ENCODE results near the gene CREB1. TPM values are rescaled to one million over a fixed set of nuclear protein-coding genes. Genes with fewer than 3 reads are reported as not detected.

CREB1 gene
- 98.2 and 111 TPM in 2 replicates for total RNA-seq

GRCh38 chr2:207529330-207530159 lies at the start of gene CREB1:
TSS of gene CREB1 (plus strand) at chr2:207529962. CDS start at chr2:207555636, 25,674 bp downstream.
- Mint-ChIP-seq H3K27ac (peak within 1 kb of the TSS; percentile 100), H3K4me1 (ENCODE audit: low read depth) (peaks cover 52% of the 10 kb centered on the region), H3K27me3 (ENCODE audit: insufficient read depth) (no peaks in the 10 kb centered on the region), H3K9me3 (no peaks in the 10 kb centered on the region), H3K36me3 (ENCODE audit: low read depth) (peaks cover 17% of the 10 kb centered on the region), H3K4me3 (peak within 1 kb of the TSS; percentile 99)
- DNase-seq (ENCODE audit: low spot score) = peak; percentile 100
- intact Hi-C loops (cut with micrococcal nuclease) = loop anchor here (1.0 to 5.0 kb wide), 17 partner anchors 8 to 1371 kb away; partner anchors contain the start of genes CCNYL1, EEF1B2, FASTKD2 and MDH1B

DNA sequence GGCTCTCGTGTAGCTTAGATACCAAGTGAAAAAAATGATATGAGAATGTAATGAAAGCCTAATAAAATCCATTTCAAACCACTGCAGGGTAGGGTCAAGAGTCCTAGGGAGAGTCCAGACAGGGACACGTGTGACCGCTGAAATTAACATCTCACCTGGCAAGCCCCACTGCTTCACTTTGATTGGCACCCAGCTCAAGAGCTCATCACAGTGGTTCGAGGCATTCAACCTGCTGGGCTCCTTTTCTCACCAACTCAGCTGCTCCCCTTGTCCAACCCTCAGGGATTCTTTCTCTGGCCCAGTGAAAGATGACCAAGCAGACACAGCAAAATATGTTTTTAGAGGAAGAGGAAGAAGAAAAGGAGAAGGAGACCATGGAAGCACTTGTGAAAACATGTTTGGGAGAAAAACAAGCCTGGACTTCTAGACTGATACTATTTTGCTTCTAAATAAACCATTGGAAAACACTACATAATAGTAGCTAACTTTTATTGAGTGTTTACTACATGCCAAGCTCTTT lies 49.2 kb upstream of the CREB1 start:
- Mint-ChIP-seq H3K4me1 (ENCODE audit: low read depth) (peaks cover 16% of the 10 kb centered on the region), H3K9me3 (no peaks in the 10 kb centered on the region), H3K27ac (no peak overlapping the region), H3K4me3 (no peak overlapping the region), H3K36me3 (ENCODE audit: low read depth) (no peaks in the 10 kb centered on the region), H3K27me3 (ENCODE audit: insufficient read depth) (no peaks in the 10 kb centered on the region)
- intact Hi-C loops (cut with micrococcal nuclease) = no loop called here
- DNase-seq (ENCODE audit: low spot score) = no peak

GRCh38 chr2:207481924-207482323 lies 47.8 kb upstream of the CREB1 start:
- Mint-ChIP-seq H3K36me3 (ENCODE audit: low read depth) (no peaks in the 10 kb centered on the region), H3K27me3 (ENCODE audit: insufficient read depth) (no peaks in the 10 kb centered on the region), H3K9me3 (no peaks in the 10 kb centered on the region), H3K27ac (no peak overlapping the region), H3K4me3 (no peak overlapping the region), H3K4me1 (ENCODE audit: low read depth) (peaks cover 15% of the 10 kb centered on the region)
- intact Hi-C loops (cut with micrococcal nuclease) = no loop called here
- DNase-seq (ENCODE audit: low spot score) = no peak

- no peaks in the 10 kb centered on the region for H3K9me3 Mint-ChIP-seq
- peaks cover under 1% of the 10 kb centered on the region for H3K27me3 Mint-ChIP-seq (ENCODE audit: insufficient read depth)
- intact Hi-C loops (cut with micrococcal nuclease) = no loop called here
- H3K4me1 Mint-ChIP-seq (ENCODE audit: low read depth) = peaks cover 15% of the 10 kb centered on the region
- H3K4me3 Mint-ChIP-seq = no peak overlapping the region
- H3K27ac Mint-ChIP-seq = no peak overlapping the region
- no peak for DNase-seq (ENCODE audit: low spot score)
- no peaks in the 10 kb centered on the region for H3K36me3 Mint-ChIP-seq (ENCODE audit: low read depth)
Measured at GRCh38 chr2:207482630-207483029, 47.1 kb upstream of the CREB1 start.

GRCh38 chr2:207483066-207483465 lies 46.7 kb upstream of the CREB1 start:
- intact Hi-C loops (cut with micrococcal nuclease) = no loop called here
- H3K36me3 Mint-ChIP-seq (ENCODE audit: low read depth) = no peaks in the 10 kb centered on the region
- no peak overlapping the region for H3K4me3 Mint-ChIP-seq
- H3K27me3 Mint-ChIP-seq (ENCODE audit: insufficient read depth) = peaks cover 2% of the 10 kb centered on the region
- no peaks in the 10 kb centered on the region for H3K9me3 Mint-ChIP-seq
- H3K4me1 Mint-ChIP-seq (ENCODE audit: low read depth) = peaks cover 19% of the 10 kb centered on the region
- no peak for DNase-seq (ENCODE audit: low spot score)
- no peak overlapping the region for H3K27ac Mint-ChIP-seq

GRCh38 chr2:207483477-207483876 lies 46.3 kb upstream of the CREB1 start:
- DNase-seq (ENCODE audit: low spot score) = no peak
- Mint-ChIP-seq H3K36me3 (ENCODE audit: low read depth) (no peaks in the 10 kb centered on the region), H3K27me3 (ENCODE audit: insufficient read depth) (peaks cover 2% of the 10 kb centered on the region), H3K4me3 (no peak overlapping the region), H3K9me3 (no peaks in the 10 kb centered on the region), H3K4me1 (ENCODE audit: low read depth) (peaks cover 20% of the 10 kb centered on the region), H3K27ac (no peak overlapping the region)
- intact Hi-C loops (cut with micrococcal nuclease) = no loop called here

DNA sequence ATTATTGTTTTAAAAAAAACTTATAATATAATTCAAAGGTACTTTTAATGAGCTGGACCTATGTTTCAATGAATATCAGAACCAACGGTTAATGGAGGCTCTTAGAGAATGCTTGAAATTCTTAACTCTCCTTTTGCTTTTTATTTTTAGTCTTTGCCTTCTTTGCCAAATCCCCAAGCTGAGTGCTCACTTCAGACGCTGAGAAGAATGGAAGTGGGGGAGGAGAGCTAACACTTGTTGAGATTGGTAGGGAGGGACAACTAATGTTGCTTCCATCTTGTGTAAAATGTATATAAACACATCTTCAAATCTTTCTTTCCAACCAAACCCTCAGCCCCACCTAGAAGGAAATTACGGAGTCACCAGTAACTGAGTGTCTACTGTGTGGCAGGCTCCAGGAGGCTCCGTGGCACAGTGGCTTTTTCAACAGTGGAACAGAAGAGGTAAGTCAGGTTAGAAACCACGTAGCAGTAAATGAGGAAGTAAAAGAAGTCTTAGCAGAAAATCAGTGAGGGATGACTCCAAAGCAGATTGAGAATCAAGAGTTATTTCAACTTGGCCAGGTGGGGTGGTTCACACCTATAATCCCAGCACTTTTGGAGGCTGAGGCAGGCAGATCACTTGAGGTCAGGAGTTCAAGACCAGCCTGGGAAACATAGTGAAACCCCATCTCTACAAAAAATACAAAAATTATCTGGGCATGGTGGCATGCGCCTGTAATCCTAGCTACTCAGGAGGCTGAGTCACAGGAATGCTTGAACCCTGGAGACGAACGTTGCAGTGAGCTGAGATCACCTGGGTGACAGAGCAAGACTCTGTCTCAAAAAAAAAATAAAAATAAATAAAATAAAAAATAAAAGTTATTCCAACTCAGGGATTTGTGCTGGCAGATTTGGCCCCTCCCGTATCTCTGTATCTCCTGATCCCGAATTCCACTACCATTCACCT lies 45.0 kb upstream of the CREB1 start:
- Mint-ChIP-seq H3K27ac (no peak overlapping the region), H3K9me3 (no peaks in the 10 kb centered on the region), H3K27me3 (ENCODE audit: insufficient read depth) (peaks cover 2% of the 10 kb centered on the region), H3K4me1 (ENCODE audit: low read depth) (peaks cover 7% of the 10 kb centered on the region), H3K36me3 (ENCODE audit: low read depth) (no peaks in the 10 kb centered on the region), H3K4me3 (no peak overlapping the region)
- intact Hi-C loops (cut with micrococcal nuclease) = no loop called here
- DNase-seq (ENCODE audit: low spot score) = no peak

DNA sequence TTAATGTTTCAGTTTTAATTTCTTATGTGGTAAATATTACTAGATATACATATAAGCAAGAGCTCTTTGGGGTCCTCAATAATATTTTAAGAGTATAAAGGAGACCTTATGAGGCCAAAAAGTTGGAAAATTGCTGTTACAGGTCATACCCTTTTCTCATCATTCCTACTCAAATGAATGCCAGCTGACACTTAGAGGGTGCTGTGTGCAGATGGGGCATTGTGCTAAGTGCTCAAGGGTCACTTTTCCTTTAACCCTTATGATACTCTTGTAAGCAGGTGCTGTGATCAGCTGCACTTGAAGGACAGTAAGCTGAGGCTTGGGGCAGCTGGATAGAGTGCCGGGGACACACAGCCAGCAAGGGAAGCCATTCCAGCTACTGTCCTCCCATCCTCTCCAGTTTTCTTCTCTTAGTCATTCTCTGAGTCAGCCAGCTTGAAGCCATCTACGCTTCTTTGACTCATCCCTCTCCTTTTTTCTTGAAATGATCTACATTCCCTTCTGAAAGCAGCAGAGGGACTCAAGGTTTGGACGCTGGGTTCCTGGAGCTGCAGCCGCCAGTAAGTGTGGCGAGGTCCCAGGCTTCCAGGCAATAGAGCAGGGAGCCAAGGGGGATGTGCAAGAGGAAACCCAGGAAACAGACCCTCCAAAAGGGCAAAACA lies 42.0 kb upstream of the CREB1 start:
- no peak for DNase-seq (ENCODE audit: low spot score)
- Mint-ChIP-seq H3K4me1 (ENCODE audit: low read depth) (peaks cover 6% of the 10 kb centered on the region), H3K27ac (no peak overlapping the region), H3K36me3 (ENCODE audit: low read depth) (no peaks in the 10 kb centered on the region), H3K27me3 (ENCODE audit: insufficient read depth) (peaks cover 2% of the 10 kb centered on the region), H3K9me3 (no peaks in the 10 kb centered on the region), H3K4me3 (no peak overlapping the region)
- intact Hi-C loops (cut with micrococcal nuclease) = no loop called here

DNA sequence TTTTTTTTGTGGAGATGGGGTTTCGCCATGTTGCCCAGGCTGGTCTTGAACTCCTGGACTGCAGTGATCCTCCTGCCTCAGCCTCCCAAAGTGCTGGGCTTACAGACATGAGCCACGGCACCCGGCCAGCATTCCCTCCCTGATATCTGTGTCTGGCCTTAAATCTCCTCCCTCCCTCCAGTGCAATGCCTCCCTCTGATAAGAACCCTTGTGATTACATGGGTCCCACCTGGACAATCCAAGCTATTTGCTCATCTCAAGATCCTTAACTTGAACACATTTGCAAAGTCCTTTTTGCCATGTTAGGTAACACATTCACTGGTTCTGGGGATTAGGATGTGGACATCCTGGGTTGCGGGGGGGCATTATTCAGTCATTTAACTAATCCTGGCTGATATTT lies 40.5 kb upstream of the CREB1 start:
- Mint-ChIP-seq H3K36me3 (ENCODE audit: low read depth) (no peaks in the 10 kb centered on the region), H3K27ac (no peak overlapping the region), H3K4me1 (ENCODE audit: low read depth) (peaks cover 6% of the 10 kb centered on the region), H3K27me3 (ENCODE audit: insufficient read depth) (peaks cover 5% of the 10 kb centered on the region), H3K4me3 (no peak overlapping the region), H3K9me3 (no peaks in the 10 kb centered on the region)
- intact Hi-C loops (cut with micrococcal nuclease) = no loop called here
- DNase-seq (ENCODE audit: low spot score) = no peak

DNA sequence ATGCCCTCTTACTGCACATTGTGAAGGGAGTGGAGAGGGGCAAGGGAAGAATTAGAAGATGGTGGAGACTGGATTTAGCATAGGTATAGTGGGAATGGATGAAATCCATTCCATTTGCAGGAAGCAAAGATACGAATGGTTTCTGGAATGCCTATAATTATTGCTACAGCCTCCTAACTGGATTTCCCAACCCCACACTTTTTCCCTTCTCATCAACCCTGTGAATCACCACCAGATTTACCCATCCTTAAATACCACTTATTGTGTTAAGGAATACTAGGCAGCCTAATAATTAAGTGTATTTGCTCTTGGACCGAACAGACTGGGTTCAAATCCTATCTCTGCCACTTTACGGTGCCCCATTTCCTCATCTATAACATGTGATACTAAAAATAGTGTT lies 39.3 kb upstream of the CREB1 start:
- Mint-ChIP-seq H3K4me3 (no peak overlapping the region), H3K4me1 (ENCODE audit: low read depth) (peaks cover 6% of the 10 kb centered on the region), H3K9me3 (no peaks in the 10 kb centered on the region), H3K36me3 (ENCODE audit: low read depth) (no peaks in the 10 kb centered on the region), H3K27ac (no peak overlapping the region), H3K27me3 (ENCODE audit: insufficient read depth) (peaks cover 5% of the 10 kb centered on the region)
- DNase-seq (ENCODE audit: low spot score) = no peak
- intact Hi-C loops (cut with micrococcal nuclease) = loop anchor here (5.0 kb wide), 1 partner anchor 37 kb away; the partner anchor contains the start of gene CREB1

DNA sequence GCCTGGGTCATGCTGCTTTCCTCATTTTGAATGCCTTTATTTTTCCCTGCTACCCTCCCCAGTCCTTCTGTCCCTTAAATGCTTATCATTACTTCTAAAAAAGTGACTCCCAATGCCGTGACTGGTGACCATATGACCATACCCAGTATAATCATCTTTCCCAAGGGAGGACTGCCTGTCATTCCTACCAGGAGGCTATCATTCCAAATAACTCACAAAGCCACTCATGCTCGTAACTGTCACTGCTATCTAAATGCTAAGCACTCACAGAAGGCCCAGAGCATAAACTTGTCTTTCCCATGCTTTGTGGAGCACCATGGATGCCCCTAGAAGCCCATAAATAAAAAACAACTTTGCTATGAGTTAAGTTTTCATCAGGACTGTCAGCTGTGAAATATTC lies 38.7 kb upstream of the CREB1 start:
- no peaks in the 10 kb centered on the region for H3K9me3 Mint-ChIP-seq
- H3K4me3 Mint-ChIP-seq = no peak overlapping the region
- H3K27ac Mint-ChIP-seq = no peak overlapping the region
- peaks cover 6% of the 10 kb centered on the region for H3K4me1 Mint-ChIP-seq (ENCODE audit: low read depth)
- intact Hi-C loops (cut with micrococcal nuclease) = loop anchor here (5.0 kb wide), 1 partner anchor 36 kb away; the partner anchor contains the start of gene CREB1
- no peak for DNase-seq (ENCODE audit: low spot score)
- no peaks in the 10 kb centered on the region for H3K36me3 Mint-ChIP-seq (ENCODE audit: low read depth)
- H3K27me3 Mint-ChIP-seq (ENCODE audit: insufficient read depth) = peaks cover 5% of the 10 kb centered on the region

DNA sequence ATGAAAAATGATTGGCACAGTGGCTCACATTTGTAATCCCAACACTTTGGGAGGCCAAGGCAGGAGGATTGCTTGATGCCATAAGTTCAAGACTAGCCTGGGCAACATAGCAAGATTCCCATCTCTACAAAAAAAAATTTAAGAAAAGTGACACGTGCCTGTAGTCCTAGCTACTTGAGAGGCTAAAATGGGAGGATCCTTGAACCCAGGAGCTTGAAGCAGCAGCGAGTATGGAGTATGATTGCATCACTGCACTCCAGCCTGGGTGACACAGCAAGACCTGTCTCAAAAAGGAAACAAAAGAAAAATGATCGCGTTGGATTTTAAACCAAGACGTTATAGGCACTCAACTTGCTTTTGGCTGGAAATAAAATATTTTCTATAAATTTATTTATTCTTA lies 37.8 kb upstream of the CREB1 start:
- intact Hi-C loops (cut with micrococcal nuclease) = loop anchor here (5.0 kb wide), 1 partner anchor 35 kb away; the partner anchor contains the start of gene CREB1
- Mint-ChIP-seq H3K9me3 (no peaks in the 10 kb centered on the region), H3K27ac (no peak overlapping the region), H3K4me3 (no peak overlapping the region), H3K4me1 (ENCODE audit: low read depth) (peaks cover 6% of the 10 kb centered on the region), H3K27me3 (ENCODE audit: insufficient read depth) (peaks cover 5% of the 10 kb centered on the region), H3K36me3 (ENCODE audit: low read depth) (no peaks in the 10 kb centered on the region)
- DNase-seq (ENCODE audit: low spot score) = no peak
